ENCODE measurements around the gene KDELR3. TPM values are rescaled to one million over a fixed set of nuclear protein-coding genes. Genes with fewer than 3 reads are reported as not detected.

KDELR3 gene
- total RNA-seq, 1 experiment from 2014 or later: 7.3 TPM

DNA sequence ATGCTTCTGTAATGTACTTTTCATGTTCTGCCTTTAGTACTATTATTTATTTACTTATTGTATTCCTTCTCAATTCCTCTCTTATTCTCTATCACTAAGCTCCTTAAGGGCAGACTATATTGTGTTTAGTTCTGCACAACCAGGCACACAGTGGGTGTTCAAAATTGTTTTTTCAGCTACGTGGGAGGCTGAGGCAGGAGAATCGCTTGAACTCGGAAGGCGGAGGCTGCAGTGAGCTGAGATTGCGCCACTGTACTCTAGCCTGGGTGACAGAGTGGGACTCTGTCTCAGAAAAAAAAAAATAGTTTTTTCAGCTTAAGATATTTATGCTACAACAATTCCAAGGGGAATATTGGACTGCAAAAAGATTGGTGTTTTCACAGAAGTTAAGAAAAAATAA lies 55.6 kb downstream of the KDELR3 start:
- no peaks in the 10 kb centered on the region; the same call in none of the 2 replicates for H3K27me3 Mint-ChIP-seq (ENCODE audit: low read depth)
- Histone ChIP-seq H3K79me1 (ENCODE audit: insufficient read depth, low read depth, low read length, poor library complexity, severe bottlenecking) (no peaks in the 10 kb centered on the region), H2AK5ac (ENCODE audit: insufficient read length, low read length) (no peak overlapping the region), H4K91ac (ENCODE audit: insufficient read length, low read depth, low read length) (no peak overlapping the region), H3T11ph (ENCODE audit: low read length) (no peak overlapping the region), H3K4me2 (ENCODE audit: insufficient read depth, insufficient read length, low read length) (no peak overlapping the region), H3K4me1 (ENCODE audit: insufficient read depth, low read length) (no peaks in the 10 kb centered on the region), H2AFZ (ENCODE audit: low read length) (no peak overlapping the region), H3K79me2 (ENCODE audit: insufficient read depth, low read length) (no peaks in the 10 kb centered on the region), H3K56ac (ENCODE audit: insufficient read length, low read depth, low read length) (no peak overlapping the region), H3K23me2 (ENCODE audit: insufficient read length, low read depth, low read length, poor library complexity, severe bottlenecking) (no peaks in the 10 kb centered on the region), H4K5ac (ENCODE audit: insufficient read length, low read depth, low read length) (no peak overlapping the region), H2BK12ac (ENCODE audit: insufficient read length, low read depth, low read length) (no peak overlapping the region), H3K14ac (ENCODE audit: insufficient read depth, low read length) (no peak overlapping the region), H3K9ac (ENCODE audit: extremely low read depth, insufficient read length, low read length) (no peak overlapping the region), H4K8ac (replicated peaks; ENCODE audit: insufficient read length, low read depth, low read length) (no peak overlapping the region), H3K9me3 (ENCODE audit: control insufficient read depth, low read depth, low read length) (no peaks in the 10 kb centered on the region), H4K20me1 (ENCODE audit: control insufficient read depth, insufficient read depth, insufficient read length) (no peaks in the 10 kb centered on the region), H3K27ac (ENCODE audit: insufficient read length, low read depth, low read length) (no peak overlapping the region), H2BK5ac (ENCODE audit: insufficient read length, low read length) (no peak overlapping the region), H2BK120ac (ENCODE audit: low read depth, low read length, poor library complexity, severe bottlenecking) (no peak overlapping the region), H2BK20ac (ENCODE audit: low read depth, low read length, poor library complexity, severe bottlenecking) (no peak overlapping the region), H3K23ac (ENCODE audit: insufficient read length, low read depth, low read length) (no peak overlapping the region), H3K4ac (ENCODE audit: low read depth, low read length) (no peak overlapping the region), H3K18ac (ENCODE audit: insufficient read length, low read depth, low read length) (no peak overlapping the region), H2BK15ac (ENCODE audit: low read depth, low read length) (no peak overlapping the region), H3K27me3 (ENCODE audit: insufficient read depth, low read length) (no peaks in the 10 kb centered on the region)
- no peak overlapping the region for H3K4me3 Mint-ChIP-seq
- no peaks in the 10 kb centered on the region for H3K4me1 Mint-ChIP-seq
- no peaks in the 10 kb centered on the region for H3K9me3 Mint-ChIP-seq
- DNase-seq: no peak
- no CpG with 5 or more reads among the region's 5 CpGs for WGBS (ENCODE audit: extremely low coverage, insufficient read length, low lambda C conversion rate)
- H3K27ac Mint-ChIP-seq: no peak overlapping the region; a peak in 1 of 7 replicates
- H3K36me3 Mint-ChIP-seq (ENCODE audit: insufficient read depth in 1 of 3, low read depth in 3 of 3): no peaks in the 10 kb centered on the region
- TF ChIP-seq, protein P1, sequence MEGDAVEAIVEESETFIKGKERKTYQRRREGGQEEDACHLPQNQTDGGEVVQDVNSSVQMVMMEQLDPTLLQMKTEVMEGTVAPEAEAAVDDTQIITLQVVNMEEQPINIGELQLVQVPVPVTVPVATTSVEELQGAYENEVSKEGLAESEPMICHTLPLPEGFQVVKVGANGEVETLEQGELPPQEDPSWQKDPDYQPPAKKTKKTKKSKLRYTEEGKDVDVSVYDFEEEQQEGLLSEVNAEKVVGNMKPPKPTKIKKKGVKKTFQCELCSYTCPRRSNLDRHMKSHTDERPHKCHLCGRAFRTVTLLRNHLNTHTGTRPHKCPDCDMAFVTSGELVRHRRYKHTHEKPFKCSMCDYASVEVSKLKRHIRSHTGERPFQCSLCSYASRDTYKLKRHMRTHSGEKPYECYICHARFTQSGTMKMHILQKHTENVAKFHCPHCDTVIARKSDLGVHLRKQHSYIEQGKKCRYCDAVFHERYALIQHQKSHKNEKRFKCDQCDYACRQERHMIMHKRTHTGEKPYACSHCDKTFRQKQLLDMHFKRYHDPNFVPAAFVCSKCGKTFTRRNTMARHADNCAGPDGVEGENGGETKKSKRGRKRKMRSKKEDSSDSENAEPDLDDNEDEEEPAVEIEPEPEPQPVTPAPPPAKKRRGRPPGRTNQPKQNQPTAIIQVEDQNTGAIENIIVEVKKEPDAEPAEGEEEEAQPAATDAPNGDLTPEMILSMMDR (conservative IDR thresholded peaks at IDR 0.05): no peak

Measured in H9 (cell line).